Measurements from ENCODE around the gene ARHGAP20.

DNA sequence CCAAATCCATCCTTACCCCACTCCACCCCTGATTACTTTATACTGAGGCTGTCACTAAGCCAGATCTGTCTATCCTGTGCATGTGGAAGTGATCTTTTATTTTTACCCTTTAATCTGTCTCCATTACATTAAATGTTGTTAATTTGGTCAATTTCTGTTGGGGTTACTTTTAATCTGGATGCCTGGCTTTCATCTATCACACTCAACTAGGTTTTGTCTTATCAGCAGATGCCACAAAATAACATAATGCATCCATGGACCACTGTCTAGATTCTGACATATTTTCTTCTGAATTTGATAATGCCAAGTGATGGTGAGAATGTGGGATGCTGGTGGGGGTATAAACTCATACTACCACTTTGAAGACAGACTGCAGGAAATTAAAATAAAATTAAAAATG lies 174.1 kb downstream of the ARHGAP20 start:
- TF ChIP-seq, protein P1, sequence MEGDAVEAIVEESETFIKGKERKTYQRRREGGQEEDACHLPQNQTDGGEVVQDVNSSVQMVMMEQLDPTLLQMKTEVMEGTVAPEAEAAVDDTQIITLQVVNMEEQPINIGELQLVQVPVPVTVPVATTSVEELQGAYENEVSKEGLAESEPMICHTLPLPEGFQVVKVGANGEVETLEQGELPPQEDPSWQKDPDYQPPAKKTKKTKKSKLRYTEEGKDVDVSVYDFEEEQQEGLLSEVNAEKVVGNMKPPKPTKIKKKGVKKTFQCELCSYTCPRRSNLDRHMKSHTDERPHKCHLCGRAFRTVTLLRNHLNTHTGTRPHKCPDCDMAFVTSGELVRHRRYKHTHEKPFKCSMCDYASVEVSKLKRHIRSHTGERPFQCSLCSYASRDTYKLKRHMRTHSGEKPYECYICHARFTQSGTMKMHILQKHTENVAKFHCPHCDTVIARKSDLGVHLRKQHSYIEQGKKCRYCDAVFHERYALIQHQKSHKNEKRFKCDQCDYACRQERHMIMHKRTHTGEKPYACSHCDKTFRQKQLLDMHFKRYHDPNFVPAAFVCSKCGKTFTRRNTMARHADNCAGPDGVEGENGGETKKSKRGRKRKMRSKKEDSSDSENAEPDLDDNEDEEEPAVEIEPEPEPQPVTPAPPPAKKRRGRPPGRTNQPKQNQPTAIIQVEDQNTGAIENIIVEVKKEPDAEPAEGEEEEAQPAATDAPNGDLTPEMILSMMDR (conservative IDR thresholded peaks at IDR 0.05; ENCODE audit: low read depth, low read length) = no peak
- TF ChIP-seq EZH2 (IDR thresholded peaks at IDR 0.05; ENCODE audit: low read length, unreplicated experiment) = no peak

Data from PC-3 (cell line).